GM21619 (cell line): ENCODE data around the gene ARFIP2.
A peak's percentile ranks its signal among the peaks of the same experiment; 100 is the strongest.

Experiments
- ATAC-seq: cut with Tn5 transposase; IDR thresholded peaks from one replicate; pipeline ENCODE4 v1.9.1; 2021; ENCODE audit not compliant: unreplicated experiment

ARFIP2 gene

DNA sequence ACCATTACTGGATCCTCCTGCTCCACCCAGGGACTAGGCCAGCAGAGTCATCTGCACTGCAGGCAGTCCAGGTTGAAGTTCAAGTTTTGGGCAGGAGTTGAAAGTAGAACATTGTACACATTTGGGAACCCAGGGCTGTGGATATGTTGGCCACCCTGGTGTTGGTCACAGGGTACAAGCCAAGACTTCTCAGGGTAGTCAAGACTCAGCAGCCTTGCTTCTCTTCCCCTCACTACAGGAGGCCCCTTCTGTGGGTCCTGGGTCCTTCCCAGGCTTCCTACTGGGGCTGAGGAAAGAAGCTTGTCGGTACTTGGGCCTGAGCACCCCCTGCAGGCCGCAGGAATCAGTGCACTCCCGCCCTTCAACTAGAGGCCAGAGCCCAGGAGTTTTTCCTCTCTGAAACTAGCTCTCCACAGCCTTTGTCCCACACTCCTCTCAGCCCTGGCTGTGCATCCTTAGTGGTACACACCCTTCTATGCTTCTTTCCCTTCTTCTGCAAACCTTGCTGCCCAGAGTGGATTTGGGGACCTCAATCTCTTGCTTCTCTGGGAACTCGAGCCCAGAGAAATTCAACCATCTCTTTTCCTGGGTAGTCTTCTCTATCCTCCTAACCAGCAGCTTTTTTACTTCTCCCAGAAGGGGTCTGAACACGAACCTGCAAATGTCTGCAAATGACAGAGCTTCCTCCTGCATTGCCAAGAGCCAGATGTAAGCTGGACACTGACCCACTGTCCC lies 37.7 kb downstream of the ARFIP2 start:
- peak; percentile 85 for ATAC-seq

DNA sequence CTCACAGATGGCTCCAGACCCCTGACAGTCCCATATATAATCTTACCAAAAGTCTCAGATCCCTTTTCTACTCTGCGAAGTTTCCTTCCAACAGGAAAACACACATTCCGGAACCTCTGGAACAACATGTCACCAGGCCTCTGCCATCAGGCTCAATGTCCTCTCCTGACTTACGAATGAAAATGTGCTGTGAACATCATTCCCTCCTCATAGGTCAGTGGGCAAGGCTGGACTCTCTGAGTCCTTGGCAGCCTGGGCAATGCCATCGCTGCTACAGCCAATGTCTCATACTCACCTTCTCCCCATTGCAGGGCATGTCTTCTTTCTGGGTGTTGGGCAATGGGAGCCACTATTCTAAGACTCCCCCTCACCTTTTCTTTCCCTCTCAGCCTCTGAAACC lies 38.7 kb downstream of the ARFIP2 start:
- no peak for ATAC-seq

GRCh38 chr11:6440906-6441358 lies 40.2 kb downstream of the ARFIP2 start, which contains the start of gene HPX:
HPX (minus strand) TSS chr11:6440987; CDS start chr11:6440963, 24 bp downstream.
- ATAC-seq = no peak

GRCh38 chr11:6438979-6439571 lies 42.1 kb downstream of the ARFIP2 start:
- no peak for ATAC-seq

DNA sequence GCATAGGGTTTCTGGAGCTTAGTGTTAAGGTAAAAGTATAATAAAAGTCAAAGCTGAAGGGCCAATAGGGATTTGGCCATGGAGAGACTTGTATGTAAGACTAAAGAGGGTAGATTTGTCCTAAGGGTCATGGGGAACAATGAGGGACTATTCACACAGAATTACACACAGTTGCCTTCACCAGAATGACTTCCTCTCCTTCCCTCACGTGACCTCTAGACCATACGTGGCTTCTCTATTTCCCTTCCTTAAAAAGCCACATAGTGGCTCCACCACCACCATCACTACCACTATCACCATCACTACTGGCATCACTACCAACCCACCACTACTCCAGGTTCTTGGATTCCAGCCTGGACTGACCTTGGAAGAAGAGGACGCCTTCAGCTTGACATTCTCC lies 43.1 kb downstream of the ARFIP2 start:
- no peak for ATAC-seq

- ATAC-seq = no peak
Measured at GRCh38 chr11:6437423-6437822, 43.7 kb downstream of the ARFIP2 start.

GRCh38 chr11:6433998-6434660 lies 47.0 kb downstream of the ARFIP2 start:
- no peak for ATAC-seq

GRCh38 chr11:6431861-6432260 lies 49.3 kb downstream of the ARFIP2 start:
- ATAC-seq = no peak

GRCh38 chr11:6427516-6427915 lies 53.6 kb downstream of the ARFIP2 start:
- no peak for ATAC-seq
